ENCODE data around the gene CENPP.

DNA sequence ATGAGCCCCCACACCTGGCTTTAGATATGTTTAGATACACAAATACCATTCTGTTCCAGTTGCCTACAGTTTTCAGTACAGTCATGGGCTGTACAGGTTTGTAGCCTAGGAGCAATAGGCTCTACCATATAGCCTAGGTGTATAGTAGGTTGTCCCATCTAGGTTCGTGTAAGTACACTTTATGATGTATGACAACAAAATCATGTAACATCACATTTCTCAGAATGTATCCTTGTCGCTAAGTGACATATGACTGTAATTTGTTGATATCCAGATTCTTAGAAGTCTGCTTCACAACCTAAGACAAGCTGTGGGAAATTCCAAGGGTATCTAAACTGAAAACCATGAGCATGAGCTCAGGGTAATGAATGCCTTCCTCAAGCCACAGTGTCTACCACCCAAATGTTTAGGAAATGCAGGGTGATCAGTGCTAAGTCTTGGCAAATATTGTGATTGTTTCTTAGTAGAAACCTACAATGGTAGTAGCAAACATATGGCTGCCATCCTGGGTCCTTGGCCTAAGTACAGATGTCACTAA is 201.6 kb downstream of the CENPP start:
- TF ChIP-seq, protein P1, sequence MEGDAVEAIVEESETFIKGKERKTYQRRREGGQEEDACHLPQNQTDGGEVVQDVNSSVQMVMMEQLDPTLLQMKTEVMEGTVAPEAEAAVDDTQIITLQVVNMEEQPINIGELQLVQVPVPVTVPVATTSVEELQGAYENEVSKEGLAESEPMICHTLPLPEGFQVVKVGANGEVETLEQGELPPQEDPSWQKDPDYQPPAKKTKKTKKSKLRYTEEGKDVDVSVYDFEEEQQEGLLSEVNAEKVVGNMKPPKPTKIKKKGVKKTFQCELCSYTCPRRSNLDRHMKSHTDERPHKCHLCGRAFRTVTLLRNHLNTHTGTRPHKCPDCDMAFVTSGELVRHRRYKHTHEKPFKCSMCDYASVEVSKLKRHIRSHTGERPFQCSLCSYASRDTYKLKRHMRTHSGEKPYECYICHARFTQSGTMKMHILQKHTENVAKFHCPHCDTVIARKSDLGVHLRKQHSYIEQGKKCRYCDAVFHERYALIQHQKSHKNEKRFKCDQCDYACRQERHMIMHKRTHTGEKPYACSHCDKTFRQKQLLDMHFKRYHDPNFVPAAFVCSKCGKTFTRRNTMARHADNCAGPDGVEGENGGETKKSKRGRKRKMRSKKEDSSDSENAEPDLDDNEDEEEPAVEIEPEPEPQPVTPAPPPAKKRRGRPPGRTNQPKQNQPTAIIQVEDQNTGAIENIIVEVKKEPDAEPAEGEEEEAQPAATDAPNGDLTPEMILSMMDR (conservative IDR thresholded peaks at IDR 0.05; ENCODE audit: low read depth, low read length), result no peak
- TF ChIP-seq EZH2 (IDR thresholded peaks at IDR 0.05; ENCODE audit: borderline replicate concordance, low read depth, low read length, poor library complexity, severe bottlenecking), result no peak

Data from A673 (cell line).